Stimulated activated CD8-positive, alpha-beta memory T cell treated with anti-CD3 and anti-CD28 coated beads, Interleukin-12 subunit alpha, Interleukin-12 subunit beta, amount 100 ng/mL, for 1 hour (primary cell): ENCODE measurements around the gene YEATS4.

Experiments
- DNase-seq: peaks from one replicate; pipeline ENCODE4 v3.0.0-alpha.2; 2020; ENCODE audit warnings: low read depth

The YEATS4 gene

GRCh38 chr12:69342421-69342820 lies 17.1 kb upstream of the YEATS4 start:
- no peak for DNase-seq

- DNase-seq = no peak
Observed at GRCh38 chr12:69343357-69343756, 16.2 kb upstream of the YEATS4 start.

- no peak for DNase-seq
Observed at GRCh38 chr12:69343885-69344612, 15.5 kb upstream of the YEATS4 start.

- DNase-seq = no peak
Observed at GRCh38 chr12:69345077-69345476, 14.5 kb upstream of the YEATS4 start.

GRCh38 chr12:69345742-69346141 lies 13.8 kb upstream of the YEATS4 start:
- DNase-seq = no peak

GRCh38 chr12:69348162-69348938 lies 11.2 kb upstream of the YEATS4 start, which contains the start of gene LYZ:
LYZ (plus strand) TSS chr12:69348381; CDS start chr12:69348409, 28 bp downstream.
- no peak for DNase-seq

GRCh38 chr12:69350002-69350626 lies 9.4 kb upstream of the YEATS4 start:
- DNase-seq = no peak

GRCh38 chr12:69350777-69351176 lies 8.8 kb upstream of the YEATS4 start:
- no peak for DNase-seq

- DNase-seq = no peak
Observed at GRCh38 chr12:69351462-69352236, 7.9 kb upstream of the YEATS4 start.

GRCh38 chr12:69352904-69353303 lies 6.6 kb upstream of the YEATS4 start:
- no peak for DNase-seq

- DNase-seq = no peak
Observed at GRCh38 chr12:69354172-69354555, 5.4 kb upstream of the YEATS4 start.

GRCh38 chr12:69354556-69355187 lies 4.9 kb upstream of the YEATS4 start:
- no peak for DNase-seq

- no peak for DNase-seq
Observed at GRCh38 chr12:69355363-69356028, 4.0 kb upstream of the YEATS4 start.

- no peak for DNase-seq
Observed at GRCh38 chr12:69360348-69360672, 767 bp downstream of the YEATS4 start.

GRCh38 chr12:69366796-69367195 lies 7.3 kb downstream of the YEATS4 start:
- no peak for DNase-seq

- no peak for DNase-seq
Observed at GRCh38 chr12:69368171-69368570, 8.6 kb downstream of the YEATS4 start.

- no peak for DNase-seq
Observed at GRCh38 chr12:69383074-69383473, 23.5 kb downstream of the YEATS4 start.

GRCh38 chr12:69385038-69385437 lies 25.5 kb downstream of the YEATS4 start:
- no peak for DNase-seq

- DNase-seq = no peak
Observed at GRCh38 chr12:69386921-69387320, 27.4 kb downstream of the YEATS4 start.

- DNase-seq = no peak
Observed at GRCh38 chr12:69388371-69388770, 28.8 kb downstream of the YEATS4 start.

- no peak for DNase-seq
Observed at GRCh38 chr12:69389831-69390230, 30.3 kb downstream of the YEATS4 start.
